GM12872 (cell line): ENCODE measurements around the gene IGDCC3.

Experiments
- TF ChIP-seq, protein P1 (sequence below): IDR thresholded peaks from 3 replicates; pipeline ENCODE4 v1.5.1; 2011; ENCODE audit warnings: low read depth, mild to moderate bottlenecking, low read length, moderate library complexity; ENCODE audit not compliant: insufficient read depth

The IGDCC3 gene

DNA sequence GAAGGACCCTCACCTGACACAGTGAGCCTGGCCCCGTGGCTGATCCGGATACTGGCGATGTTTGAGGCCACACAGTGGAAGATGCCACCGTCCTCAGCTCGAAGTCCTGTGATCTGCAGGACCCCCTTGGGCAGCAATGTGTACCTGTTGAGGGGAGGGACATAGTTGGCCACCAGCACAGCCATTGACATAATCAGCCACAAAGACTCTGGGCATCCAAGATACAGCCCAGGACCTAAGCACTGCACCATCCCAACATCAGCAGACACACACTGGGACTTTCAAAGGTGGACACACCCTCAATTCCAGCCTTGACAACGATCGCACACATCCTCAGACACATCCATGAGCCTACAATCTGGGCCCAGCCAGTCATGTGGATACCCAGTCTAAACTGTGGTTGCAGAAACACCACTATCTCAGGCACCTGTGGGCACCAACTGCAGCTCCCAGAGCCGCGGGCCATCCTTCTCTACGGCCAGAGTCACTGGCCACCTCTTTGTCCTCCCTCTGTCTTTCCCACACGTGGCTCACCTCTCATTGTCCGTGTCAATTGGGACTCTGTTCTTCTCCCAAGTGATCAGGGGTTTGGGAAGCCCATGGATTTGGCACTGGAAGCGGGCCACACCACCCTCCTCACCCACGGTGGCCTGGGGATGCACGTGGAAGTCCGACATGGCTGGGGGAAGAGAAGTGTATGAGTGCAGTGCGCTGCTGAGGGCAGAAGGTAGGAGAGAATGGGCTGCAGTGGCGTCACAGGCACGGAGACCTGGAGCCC is 42.3 kb downstream of the IGDCC3 start:
- TF ChIP-seq, protein P1, sequence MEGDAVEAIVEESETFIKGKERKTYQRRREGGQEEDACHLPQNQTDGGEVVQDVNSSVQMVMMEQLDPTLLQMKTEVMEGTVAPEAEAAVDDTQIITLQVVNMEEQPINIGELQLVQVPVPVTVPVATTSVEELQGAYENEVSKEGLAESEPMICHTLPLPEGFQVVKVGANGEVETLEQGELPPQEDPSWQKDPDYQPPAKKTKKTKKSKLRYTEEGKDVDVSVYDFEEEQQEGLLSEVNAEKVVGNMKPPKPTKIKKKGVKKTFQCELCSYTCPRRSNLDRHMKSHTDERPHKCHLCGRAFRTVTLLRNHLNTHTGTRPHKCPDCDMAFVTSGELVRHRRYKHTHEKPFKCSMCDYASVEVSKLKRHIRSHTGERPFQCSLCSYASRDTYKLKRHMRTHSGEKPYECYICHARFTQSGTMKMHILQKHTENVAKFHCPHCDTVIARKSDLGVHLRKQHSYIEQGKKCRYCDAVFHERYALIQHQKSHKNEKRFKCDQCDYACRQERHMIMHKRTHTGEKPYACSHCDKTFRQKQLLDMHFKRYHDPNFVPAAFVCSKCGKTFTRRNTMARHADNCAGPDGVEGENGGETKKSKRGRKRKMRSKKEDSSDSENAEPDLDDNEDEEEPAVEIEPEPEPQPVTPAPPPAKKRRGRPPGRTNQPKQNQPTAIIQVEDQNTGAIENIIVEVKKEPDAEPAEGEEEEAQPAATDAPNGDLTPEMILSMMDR = no peak

DNA sequence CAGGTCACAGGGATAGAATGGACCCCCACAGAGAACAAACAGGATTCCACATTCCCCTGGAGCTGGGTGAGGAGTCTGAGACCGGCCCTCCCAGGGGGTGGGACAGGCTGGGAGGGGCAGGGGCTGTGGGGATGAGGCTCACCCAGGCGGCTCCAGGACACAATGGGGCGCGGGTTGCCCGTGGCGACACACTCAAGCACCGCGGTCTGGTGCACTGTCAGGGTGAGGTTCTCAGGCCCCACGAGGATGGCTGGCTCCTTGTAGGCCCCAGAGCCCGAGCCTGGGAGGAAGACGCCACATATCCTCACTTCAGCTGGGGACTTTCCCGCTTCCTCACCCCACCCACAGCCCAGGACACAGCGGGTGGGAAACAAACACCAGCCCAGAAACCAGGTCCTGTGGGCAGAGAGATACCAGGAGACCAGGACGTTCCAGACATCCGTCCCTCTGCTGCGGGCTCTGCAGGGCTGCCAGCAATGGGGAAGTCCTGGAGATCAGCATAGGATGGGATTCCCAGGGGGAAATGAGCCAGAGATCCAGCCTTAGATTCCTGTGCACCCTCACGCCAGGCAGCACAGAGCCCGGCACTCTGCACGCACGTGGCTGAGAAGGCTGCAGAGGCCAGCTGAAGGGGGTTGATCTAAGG is 43.1 kb downstream of the IGDCC3 start:
- TF ChIP-seq, protein P1 = no peak

DNA sequence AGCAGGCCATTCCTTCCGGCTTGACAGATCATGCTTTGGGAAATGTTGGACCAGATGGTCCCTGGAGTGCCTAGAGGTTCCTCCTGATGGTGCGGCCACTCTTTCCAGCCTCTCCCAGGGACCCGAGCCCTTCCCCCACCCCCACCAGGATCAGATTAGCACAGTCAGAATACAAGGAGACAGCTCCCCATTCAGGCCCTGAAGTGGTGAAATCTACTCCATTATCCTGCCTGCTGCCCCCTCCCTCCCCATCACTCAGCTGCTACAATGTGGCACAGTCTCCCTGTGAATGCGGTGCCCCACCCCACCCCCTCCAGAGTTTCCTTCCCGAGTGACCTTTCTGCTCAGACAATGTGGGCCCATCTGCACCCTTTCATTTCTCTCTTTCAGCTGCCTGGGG is 43.9 kb downstream of the IGDCC3 start:
- TF ChIP-seq, protein P1 = no peak

DNA sequence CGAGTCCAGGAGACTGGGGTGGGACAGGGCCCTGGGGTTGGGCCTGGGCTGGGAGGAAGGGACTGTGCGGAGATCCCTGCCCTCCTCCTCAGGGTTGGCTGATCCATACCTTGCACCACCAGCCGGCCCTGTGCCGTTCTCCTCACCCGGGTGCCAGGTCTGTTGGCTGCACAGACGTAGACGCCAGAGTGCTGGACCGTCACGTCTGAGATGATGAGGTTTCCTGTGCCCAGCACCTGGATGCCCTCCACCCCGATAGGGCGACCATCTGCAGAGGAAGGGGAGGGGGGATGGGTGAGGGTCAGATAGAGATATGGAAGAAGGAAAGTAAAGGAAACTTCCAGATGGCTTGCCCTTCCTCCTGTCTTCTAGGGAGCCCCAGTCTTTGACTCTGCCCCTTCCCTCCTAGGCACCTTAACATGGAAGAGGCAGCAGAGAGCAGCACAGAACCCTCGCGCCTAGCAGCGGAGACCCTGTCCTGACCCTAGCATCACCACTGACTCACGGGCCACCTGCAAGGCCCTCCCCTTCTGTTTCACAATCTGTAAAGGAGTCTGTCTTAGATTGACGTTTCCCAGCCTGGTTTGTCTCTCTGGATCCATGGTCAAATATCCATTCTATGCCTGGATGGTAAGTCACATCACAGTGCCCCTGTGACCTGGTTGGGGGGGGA is 44.5 kb downstream of the IGDCC3 start:
- TF ChIP-seq, protein P1 = no peak

DNA sequence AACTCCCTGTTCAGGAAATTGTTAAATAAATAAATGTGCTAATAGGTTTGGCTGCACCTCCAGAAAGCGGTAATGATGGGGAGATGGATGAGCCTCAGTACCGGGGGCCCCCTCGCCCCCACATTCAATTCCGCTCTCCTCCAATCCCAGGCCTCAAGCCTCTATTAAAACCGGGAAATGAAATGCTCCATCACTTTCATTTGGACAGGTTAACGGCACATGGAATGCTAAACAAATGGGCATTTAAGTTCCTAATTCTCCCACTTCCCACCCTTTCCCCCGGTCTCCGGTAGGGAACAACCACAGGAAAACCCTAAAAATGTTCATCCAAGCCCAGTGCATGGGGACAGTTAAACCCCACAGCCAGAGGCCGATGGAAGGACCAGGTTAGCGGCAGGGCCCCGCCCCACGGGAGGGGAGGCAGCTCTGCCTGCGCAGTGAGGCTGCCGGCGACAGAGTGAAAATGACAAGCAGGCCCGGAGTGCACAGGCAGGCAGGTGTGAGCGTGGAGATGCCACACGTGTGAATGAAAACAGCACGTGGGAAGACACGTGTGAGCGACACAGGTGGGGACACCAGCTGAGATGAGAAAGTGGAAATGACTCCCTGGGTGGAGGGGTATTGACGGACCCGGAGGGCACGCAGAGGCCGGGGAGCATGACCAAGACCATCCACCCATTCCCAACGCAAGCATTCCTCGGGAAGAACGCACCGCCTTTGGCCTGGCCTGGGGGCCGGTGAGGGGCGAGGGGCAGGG is 45.2 kb downstream of the IGDCC3 start:
- TF ChIP-seq, protein P1 = no peak

DNA sequence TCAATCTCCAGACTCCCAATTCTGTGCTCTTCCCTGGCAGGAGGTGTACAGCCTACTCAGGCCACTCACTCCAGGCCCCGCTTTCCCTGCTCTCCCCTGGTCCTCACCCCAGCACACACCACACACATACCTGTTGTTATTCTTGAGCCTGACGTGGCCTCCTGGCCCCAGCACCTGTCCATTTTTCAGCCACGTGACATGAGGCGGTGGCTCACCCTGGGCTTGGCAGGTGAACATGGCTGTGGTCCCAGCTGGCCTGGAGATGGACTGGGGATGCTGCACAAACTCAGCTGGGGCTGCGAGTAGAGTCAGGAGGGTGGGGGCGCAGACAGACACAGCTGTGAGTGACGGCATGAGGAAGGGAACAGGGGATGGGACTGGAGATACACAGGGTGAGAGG is 46.0 kb downstream of the IGDCC3 start:
- TF ChIP-seq, protein P1 = no peak
